ENCODE data around the gene ARNT2.
"Not testable (repeated sequence)": the region's sequence is repeated elsewhere in the genome, so short reads cannot be mapped to it uniquely, and the experiment has no call there.

ARNT2 gene

DNA sequence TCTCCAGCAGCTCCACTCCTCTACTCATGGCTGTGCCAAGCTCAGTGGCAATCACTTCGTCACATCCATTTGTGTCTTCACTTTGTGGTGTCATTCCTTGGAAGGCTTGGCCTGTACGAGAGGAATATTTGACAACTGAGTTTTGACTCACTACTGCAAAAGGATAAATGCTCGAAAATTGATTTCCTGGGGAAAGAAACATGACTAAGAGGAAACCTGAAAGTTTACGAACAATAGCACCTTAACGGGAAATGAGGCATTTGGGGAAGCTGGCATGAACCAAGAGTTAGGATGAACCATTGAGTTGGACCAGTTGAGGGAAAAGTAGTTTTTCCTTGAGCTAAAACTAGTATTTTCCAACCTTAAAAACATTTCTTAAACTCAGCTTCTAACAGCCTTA is 216.7 kb downstream of the ARNT2 start:
- TF ChIP-seq GATA1 (IDR thresholded peaks at IDR 0.05; ENCODE audit: low read depth, low read length) = no peak

DNA sequence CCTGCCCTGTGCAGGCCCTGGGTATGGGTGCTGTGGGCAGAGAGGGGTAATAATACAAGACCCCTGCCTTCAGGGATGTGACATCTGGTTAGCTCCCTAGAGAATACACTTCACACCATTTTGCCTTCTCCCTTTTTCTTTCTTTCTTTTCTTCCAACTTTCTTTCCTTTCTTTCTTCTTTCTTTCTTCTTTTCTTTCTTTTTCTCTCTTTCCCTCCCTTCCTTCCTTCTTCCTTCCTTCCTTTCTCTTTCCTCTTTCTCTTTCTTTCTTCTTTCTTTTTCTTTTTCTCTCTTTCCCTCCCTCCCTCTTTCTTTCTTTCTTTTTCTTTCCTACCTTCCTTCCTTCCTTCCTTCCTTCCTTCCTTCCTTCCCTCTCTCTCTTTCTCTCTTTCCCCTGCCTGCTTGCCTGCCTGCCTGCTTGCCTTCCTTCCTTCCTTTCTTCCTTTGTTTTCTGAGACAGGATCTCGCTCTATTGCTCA is 222.5 kb downstream of the ARNT2 start:
- TF ChIP-seq GATA1 (IDR thresholded peaks at IDR 0.05; ENCODE audit: low read depth, low read length) (no peak), POLR2A (IDR thresholded peaks at IDR 0.05; ENCODE audit: low read length) (no peak)
- no peak for DNase-seq

More for the DNA sequence above, 216.7 kb downstream of the ARNT2 start:
- DNase-seq = no peak

GRCh38 chr15:80629355-80629754 is 225.2 kb downstream of the ARNT2 start:
- no peak for DNase-seq
- TF ChIP-seq POLR2A (IDR thresholded peaks at IDR 0.05; ENCODE audit: low read length) (no peak), GATA1 (IDR thresholded peaks at IDR 0.05; ENCODE audit: low read depth, low read length) (no peak)

DNA sequence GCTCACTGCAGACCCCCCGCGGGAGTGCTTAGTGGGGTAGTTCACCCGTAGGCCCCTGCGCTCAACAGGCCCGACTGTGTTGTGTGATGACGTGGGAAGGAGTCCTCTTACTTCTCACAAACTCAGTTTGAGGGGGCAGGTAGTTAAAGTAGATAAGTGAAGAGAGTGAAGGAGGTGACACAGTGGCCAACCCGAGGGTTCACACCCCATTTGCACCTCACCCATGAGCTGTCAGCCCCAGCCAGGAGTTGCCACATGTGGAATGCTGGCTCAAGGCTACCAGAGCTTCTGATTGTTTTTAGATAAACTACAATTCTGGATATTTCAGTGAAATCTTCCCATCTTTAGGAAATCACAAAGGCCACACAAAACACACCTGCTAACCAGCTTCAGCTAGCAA is 226.8 kb downstream of the ARNT2 start:
- TF ChIP-seq GATA1 (IDR thresholded peaks at IDR 0.05; ENCODE audit: low read depth, low read length) (no peak), POLR2A (IDR thresholded peaks at IDR 0.05; ENCODE audit: low read length) (no peak)
- DNase-seq = no peak

- TF ChIP-seq GATA1 (IDR thresholded peaks at IDR 0.05; ENCODE audit: low read depth, low read length) (no peak), POLR2A (IDR thresholded peaks at IDR 0.05; ENCODE audit: low read length) (no peak)
- DNase-seq = no peak
Measured at GRCh38 chr15:80633221-80633620, 229.0 kb downstream of the ARNT2 start.

GRCh38 chr15:80635953-80636352 is 231.8 kb downstream of the ARNT2 start:
- TF ChIP-seq GATA1 (IDR thresholded peaks at IDR 0.05; ENCODE audit: low read depth, low read length) = no peak
- TF ChIP-seq POLR2A (IDR thresholded peaks at IDR 0.05; ENCODE audit: low read length) = no peak
- no peak for DNase-seq

DNA sequence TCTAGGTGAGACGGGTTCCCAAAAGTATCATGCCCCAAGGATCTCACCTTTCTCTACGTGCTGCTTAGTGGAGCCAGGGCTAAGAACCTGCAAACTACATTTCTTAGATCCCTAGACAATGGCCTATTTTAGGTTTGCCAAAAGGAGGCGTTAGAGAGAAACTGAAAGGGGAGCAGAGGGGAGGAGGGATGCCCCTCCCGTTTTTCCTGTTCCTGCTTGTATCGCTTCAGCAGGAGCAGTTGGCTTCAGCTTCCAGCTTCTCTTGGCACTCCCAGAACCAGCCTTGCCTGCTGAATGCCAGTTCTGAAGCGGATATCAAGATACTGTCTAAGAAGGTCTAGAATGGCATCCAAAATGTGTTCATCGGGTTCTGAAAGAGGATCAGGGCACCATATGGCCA is 232.5 kb downstream of the ARNT2 start:
- no peak for DNase-seq
- TF ChIP-seq GATA1 (IDR thresholded peaks at IDR 0.05; ENCODE audit: low read depth, low read length) (no peak), POLR2A (IDR thresholded peaks at IDR 0.05; ENCODE audit: low read length) (no peak)

GRCh38 chr15:80637747-80638146 is 233.6 kb downstream of the ARNT2 start:
- TF ChIP-seq GATA1 (IDR thresholded peaks at IDR 0.05; ENCODE audit: low read depth, low read length) = no peak
- TF ChIP-seq POLR2A (IDR thresholded peaks at IDR 0.05; ENCODE audit: low read length) = no peak
- DNase-seq = no peak

GRCh38 chr15:80638553-80639167 is 234.5 kb downstream of the ARNT2 start:
- DNase-seq = no peak
- TF ChIP-seq POLR2A (IDR thresholded peaks at IDR 0.05; ENCODE audit: low read length) (no peak), GATA1 (IDR thresholded peaks at IDR 0.05; ENCODE audit: low read depth, low read length) (no peak)

DNA sequence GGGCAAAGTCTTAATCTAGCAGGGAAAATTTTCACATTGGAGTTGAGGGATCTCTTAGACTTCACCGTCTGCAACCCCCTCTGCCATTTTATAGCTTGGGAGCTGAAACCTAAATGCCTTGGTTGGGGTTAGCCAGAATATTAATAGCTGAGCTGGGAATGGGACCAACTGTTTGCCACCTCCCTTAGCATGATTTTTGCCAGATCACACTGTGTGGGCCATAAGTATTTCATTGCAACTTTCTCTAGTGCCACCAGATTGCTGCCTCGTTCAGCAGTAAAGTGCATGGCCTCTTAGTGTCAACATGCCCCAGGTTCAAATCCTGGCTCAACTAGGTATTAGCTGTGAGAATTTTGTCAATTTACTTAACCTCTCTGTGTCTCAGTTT is 235.0 kb downstream of the ARNT2 start:
- DNase-seq = no peak
- TF ChIP-seq POLR2A (IDR thresholded peaks at IDR 0.05; ENCODE audit: low read length) = no peak
- TF ChIP-seq GATA1 (IDR thresholded peaks at IDR 0.05; ENCODE audit: low read depth, low read length) = no peak

DNA sequence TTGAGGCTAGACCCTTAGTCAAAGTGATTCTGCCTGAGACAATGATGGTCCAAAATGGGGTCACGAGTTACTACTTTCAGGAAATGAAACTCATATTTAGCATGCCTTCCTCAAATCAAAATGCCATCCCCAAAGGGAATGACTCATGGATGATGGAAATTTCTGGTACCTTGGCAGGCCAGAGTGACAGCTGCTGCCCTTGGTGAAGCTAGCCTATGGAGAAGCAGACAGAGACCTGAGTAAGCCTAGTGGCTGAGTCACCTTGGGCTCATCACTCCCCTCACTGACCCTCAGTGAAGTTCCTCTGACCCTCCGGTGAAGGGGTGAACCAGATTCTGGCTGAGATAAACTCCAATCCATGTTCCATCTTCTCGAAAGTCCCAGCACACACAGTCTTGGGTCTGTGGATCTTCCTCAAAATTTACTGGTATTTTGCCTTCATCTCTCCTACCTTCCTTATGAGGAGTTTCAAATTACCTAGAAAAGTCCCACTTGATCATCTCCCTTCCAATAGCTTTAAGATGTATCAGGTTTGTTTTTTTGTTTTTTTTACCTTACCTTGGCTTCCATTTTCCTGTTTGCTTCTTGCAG is 236.4 kb downstream of the ARNT2 start:
- DNase-seq = no peak
- TF ChIP-seq POLR2A (IDR thresholded peaks at IDR 0.05; ENCODE audit: low read length) = no peak

DNA sequence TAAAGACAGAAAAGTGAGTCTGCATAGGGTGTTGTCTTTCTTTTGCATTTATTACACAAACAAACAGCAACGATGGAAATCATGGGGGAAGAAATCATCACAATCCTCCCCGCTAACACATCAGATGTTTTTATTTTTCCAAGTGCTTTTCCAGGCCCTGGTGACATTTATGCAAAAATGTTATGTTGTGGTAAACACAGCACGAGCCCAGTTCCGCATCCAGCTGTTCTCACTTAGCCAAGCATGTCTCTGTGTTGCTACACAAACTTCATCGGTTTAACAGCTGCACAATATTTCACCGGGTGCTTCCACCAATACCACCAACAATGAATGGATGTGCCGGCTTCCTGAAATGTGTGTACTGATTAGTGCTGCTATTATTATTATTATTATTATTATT is 237.2 kb downstream of the ARNT2 start:
- TF ChIP-seq GATA1 (IDR thresholded peaks at IDR 0.05; ENCODE audit: low read depth, low read length) = no peak
- TF ChIP-seq POLR2A (IDR thresholded peaks at IDR 0.05; ENCODE audit: low read length) = no peak
- no peak for DNase-seq

DNA sequence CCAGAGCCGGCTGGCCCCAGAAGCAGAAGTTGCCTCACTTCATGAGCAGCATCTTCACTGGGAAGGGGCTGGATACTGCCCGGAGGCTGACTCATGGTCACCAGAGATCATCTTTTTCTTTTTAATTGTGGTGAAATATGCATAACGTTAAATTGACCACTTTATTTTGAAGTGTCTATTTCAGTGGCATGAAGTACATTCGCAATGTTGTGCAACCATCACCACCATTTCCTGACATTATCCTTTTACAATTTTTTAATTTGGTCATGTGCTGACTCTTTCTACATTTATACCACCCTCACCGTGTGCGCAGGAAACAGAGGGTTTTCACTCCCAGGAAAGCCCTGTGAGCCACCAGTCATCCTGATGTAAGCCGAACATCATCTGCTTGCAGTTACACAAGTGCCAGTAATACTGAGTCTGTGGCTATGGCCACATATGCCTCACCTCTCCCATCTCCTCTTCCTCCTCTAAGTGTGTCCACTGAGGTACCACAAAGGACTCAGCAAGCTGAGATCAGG is 239.3 kb downstream of the ARNT2 start:
- TF ChIP-seq POLR2A (IDR thresholded peaks at IDR 0.05; ENCODE audit: low read length) = no peak
- no peak for TF ChIP-seq GATA1 (IDR thresholded peaks at IDR 0.05; ENCODE audit: low read depth, low read length)
- no peak for DNase-seq

- no peak for DNase-seq
- TF ChIP-seq GATA1 (IDR thresholded peaks at IDR 0.05; ENCODE audit: low read depth, low read length) (no peak), POLR2A (IDR thresholded peaks at IDR 0.05; ENCODE audit: low read length) (no peak)
Measured at GRCh38 chr15:80645494-80646065, 241.4 kb downstream of the ARNT2 start.

DNA sequence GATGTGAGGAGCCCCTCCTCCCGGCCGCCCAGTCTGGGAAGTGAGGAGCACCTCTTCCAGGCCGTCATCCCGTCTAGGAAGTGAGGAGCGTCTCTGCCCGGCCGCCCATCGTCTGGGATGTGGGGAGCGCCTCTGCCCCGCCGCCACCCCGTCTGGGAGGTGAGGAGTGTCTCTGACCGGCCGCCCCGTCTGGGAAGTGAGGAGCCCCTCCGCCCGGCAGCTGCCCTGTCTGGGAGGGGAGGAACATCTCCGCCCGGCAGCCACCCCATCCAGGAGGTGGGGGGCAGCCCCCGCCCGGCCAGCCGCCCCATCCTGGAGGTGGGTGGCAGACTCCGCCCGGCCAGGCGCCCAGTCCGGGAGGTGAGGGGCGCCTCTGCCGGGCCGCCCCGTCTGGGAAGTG is 243.2 kb downstream of the ARNT2 start:
- not testable (repeated sequence) for DNase-seq
